ENCODE data around the gene KLHDC9. TPM values are rescaled to one million over a fixed set of nuclear protein-coding genes. Genes with fewer than 3 reads are reported as not detected.
A peak's percentile ranks its signal among the peaks of the same experiment; 100 is the strongest.
"Not testable (repeated sequence)": the region's sequence is repeated elsewhere in the genome, so short reads cannot be mapped to it uniquely, and the experiment has no call there.

The KLHDC9 gene, protein sequence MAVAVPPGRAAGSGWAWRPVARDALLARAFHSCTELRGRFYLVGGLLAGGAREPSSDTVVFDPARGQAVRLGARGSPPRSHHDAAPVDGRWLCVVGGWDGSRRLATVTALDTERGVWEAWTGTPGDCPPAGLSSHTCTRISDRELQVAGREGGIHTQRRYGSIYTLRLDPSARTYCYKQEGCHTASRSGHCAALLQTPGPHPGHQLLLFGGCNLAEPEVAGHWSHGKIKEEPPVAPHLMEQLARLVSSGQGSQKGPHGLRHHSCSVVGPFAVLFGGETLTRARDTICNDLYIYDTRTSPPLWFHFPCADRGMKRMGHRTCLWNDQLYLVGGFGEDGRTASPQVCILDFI
- 4.4 TPM for polyA plus RNA-seq (2013, experiment 1 of 2)
- 6.5 TPM for polyA plus RNA-seq (2013, experiment 2 of 2)

DNA sequence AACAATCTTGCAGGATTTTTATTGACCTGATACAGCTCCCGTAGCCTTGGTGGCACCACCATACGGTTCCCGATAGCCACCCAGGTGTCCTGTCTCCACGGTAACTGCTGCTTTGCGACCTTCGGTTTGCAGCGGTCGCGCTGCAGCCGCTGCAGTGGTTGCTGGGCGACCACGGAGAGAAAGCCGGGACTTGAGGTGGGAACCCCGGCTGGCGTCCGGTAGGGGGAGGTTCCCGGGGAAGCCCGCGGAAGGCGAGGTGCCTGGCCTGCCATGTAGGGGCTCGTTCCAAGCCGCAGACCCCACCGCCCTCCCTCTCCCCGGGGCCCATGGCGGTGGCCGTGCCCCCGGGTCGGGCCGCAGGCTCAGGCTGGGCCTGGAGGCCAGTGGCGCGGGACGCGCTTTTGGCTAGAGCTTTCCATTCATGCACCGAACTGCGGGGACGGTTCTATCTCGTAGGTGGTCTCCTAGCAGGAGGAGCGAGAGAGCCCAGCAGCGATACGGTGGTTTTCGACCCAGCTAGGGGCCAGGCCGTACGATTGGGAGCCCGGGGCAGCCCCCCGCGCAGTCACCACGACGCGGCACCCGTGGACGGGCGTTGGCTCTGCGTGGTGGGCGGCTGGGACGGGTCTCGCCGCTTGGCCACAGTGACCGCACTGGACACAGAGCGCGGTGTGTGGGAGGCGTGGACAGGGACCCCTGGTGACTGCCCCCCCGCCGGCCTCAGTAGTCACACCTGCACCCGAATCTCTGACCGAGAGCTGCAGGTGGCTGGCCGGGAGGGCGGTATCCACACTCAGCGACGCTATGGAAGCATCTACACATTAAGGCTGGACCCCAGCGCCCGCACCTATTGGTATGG, at the start of gene KLHDC9:
TSS of gene KLHDC9 (plus strand) at position 152 of the 859 bp plus-strand sequence. CDS start at position 327, 175 bp downstream.
- Histone ChIP-seq H3K27ac (ENCODE audit: low read depth, low read length) (peak within 1 kb of the TSS; percentile 17; the same call in 1 of the 2 replicates), H3K4me1 (ENCODE audit: insufficient read depth, low read length) (no peaks in the 10 kb centered on the region), H3K4me3 (ENCODE audit: low read length) (peak within 1 kb of the TSS; percentile 73), H3K27me3 (ENCODE audit: insufficient read depth, low read length) (no peaks in the 10 kb centered on the region), H3K36me3 (ENCODE audit: insufficient read depth, low read length) (peaks cover 25% of the 10 kb centered on the region), H3K9ac (ENCODE audit: low read depth, low read length) (peak within 1 kb of the TSS; percentile 71), H3K9me3 (ENCODE audit: insufficient read depth, low read depth, low read length) (no peaks in the 10 kb centered on the region)
- 3% methylated on average over 71 of the region's 71 CpGs for WGBS

GRCh38 chr1:161048949-161049722, 49.0 kb upstream of the KLHDC9 start:
- H3K4me3 ChIP-seq (ENCODE audit: low read length) = no peak overlapping the region
- H3K9me3 ChIP-seq (ENCODE audit: insufficient read depth, low read depth, low read length) = 0 out of 2 replicates have a peak, but pooled peaks cover 7% of the 10 kb centered on the region
- peaks cover 13% of the 10 kb centered on the region for H3K27me3 ChIP-seq (ENCODE audit: insufficient read depth, low read length)
- 0 out of 2 replicates have a peak, but pooled peaks cover 7% of the 10 kb centered on the region for H3K4me1 ChIP-seq (ENCODE audit: insufficient read depth, low read length)
- H3K9ac ChIP-seq (ENCODE audit: low read depth, low read length) = no peak overlapping the region
- H3K27ac ChIP-seq (ENCODE audit: low read depth, low read length) = no peak overlapping the region
- 92% methylated on average over 5 of the region's 5 CpGs for WGBS
- no peaks in the 10 kb centered on the region for H3K36me3 ChIP-seq (ENCODE audit: insufficient read depth, low read length)

GRCh38 chr1:161051219-161051618, 46.9 kb upstream of the KLHDC9 start:
- Histone ChIP-seq H3K36me3 (ENCODE audit: insufficient read depth, low read length) (no peaks in the 10 kb centered on the region), H3K27me3 (ENCODE audit: insufficient read depth, low read length) (peaks cover 13% of the 10 kb centered on the region), H3K9me3 (ENCODE audit: insufficient read depth, low read depth, low read length) (0 out of 2 replicates have a peak, but pooled peaks cover 7% of the 10 kb centered on the region), H3K4me1 (ENCODE audit: insufficient read depth, low read length) (no peaks in the 10 kb centered on the region), H3K4me3 (ENCODE audit: low read length) (no peak overlapping the region), H3K9ac (ENCODE audit: low read depth, low read length) (no peak overlapping the region), H3K27ac (ENCODE audit: low read depth, low read length) (no peak overlapping the region)
- 92% methylated on average over 10 of the region's 10 CpGs for WGBS

GRCh38 chr1:161052899-161053298, 45.3 kb upstream of the KLHDC9 start:
- Histone ChIP-seq H3K36me3 (ENCODE audit: insufficient read depth, low read length) (no peaks in the 10 kb centered on the region), H3K4me3 (ENCODE audit: low read length) (no peak overlapping the region), H3K27ac (ENCODE audit: low read depth, low read length) (no peak overlapping the region), H3K9ac (ENCODE audit: low read depth, low read length) (no peak overlapping the region), H3K27me3 (ENCODE audit: insufficient read depth, low read length) (peaks cover 8% of the 10 kb centered on the region), H3K9me3 (ENCODE audit: insufficient read depth, low read depth, low read length) (no peaks in the 10 kb centered on the region), H3K4me1 (ENCODE audit: insufficient read depth, low read length) (no peaks in the 10 kb centered on the region)
- 85% methylated on average over 3 of the region's 3 CpGs for WGBS

- 91% methylated on average over 4 of the region's 4 CpGs for WGBS
- no peaks in the 10 kb centered on the region for H3K4me1 ChIP-seq (ENCODE audit: insufficient read depth, low read length)
- no peaks in the 10 kb centered on the region for H3K36me3 ChIP-seq (ENCODE audit: insufficient read depth, low read length)
- no peak overlapping the region for H3K27ac ChIP-seq (ENCODE audit: low read depth, low read length)
- H3K27me3 ChIP-seq (ENCODE audit: insufficient read depth, low read length) = no peaks in the 10 kb centered on the region
- H3K9me3 ChIP-seq (ENCODE audit: insufficient read depth, low read depth, low read length) = no peaks in the 10 kb centered on the region
- no peak overlapping the region for H3K9ac ChIP-seq (ENCODE audit: low read depth, low read length)
- no peak overlapping the region for H3K4me3 ChIP-seq (ENCODE audit: low read length)
Measured at GRCh38 chr1:161054232-161054631, 43.9 kb upstream of the KLHDC9 start.

- WGBS = 93% methylated on average over 7 of the region's 7 CpGs
- Histone ChIP-seq H3K9ac (ENCODE audit: low read depth, low read length) (no peak overlapping the region), H3K4me3 (ENCODE audit: low read length) (no peak overlapping the region), H3K36me3 (ENCODE audit: insufficient read depth, low read length) (no peaks in the 10 kb centered on the region), H3K27ac (ENCODE audit: low read depth, low read length) (no peak overlapping the region), H3K4me1 (ENCODE audit: insufficient read depth, low read length) (no peaks in the 10 kb centered on the region), H3K9me3 (ENCODE audit: insufficient read depth, low read depth, low read length) (no peaks in the 10 kb centered on the region), H3K27me3 (ENCODE audit: insufficient read depth, low read length) (no peaks in the 10 kb centered on the region)
Measured at GRCh38 chr1:161054805-161055204, 43.4 kb upstream of the KLHDC9 start.

- H3K27me3 ChIP-seq (ENCODE audit: insufficient read depth, low read length) = no peaks in the 10 kb centered on the region
- WGBS = 88% methylated on average over 6 of the region's 6 CpGs
- no peaks in the 10 kb centered on the region for H3K36me3 ChIP-seq (ENCODE audit: insufficient read depth, low read length)
- no peaks in the 10 kb centered on the region for H3K9me3 ChIP-seq (ENCODE audit: insufficient read depth, low read depth, low read length)
- no peak overlapping the region for H3K27ac ChIP-seq (ENCODE audit: low read depth, low read length)
- peaks cover 4% of the 10 kb centered on the region; the same call in 1 of the 2 replicates for H3K4me1 ChIP-seq (ENCODE audit: insufficient read depth, low read length)
- no peak overlapping the region for H3K4me3 ChIP-seq (ENCODE audit: low read length)
- no peak overlapping the region for H3K9ac ChIP-seq (ENCODE audit: low read depth, low read length)
Measured at GRCh38 chr1:161059293-161059692, 38.9 kb upstream of the KLHDC9 start.

- Histone ChIP-seq H3K27me3 (ENCODE audit: insufficient read depth, low read length) (no peaks in the 10 kb centered on the region), H3K9me3 (ENCODE audit: insufficient read depth, low read depth, low read length) (no peaks in the 10 kb centered on the region), H3K9ac (ENCODE audit: low read depth, low read length) (no peak overlapping the region), H3K4me1 (ENCODE audit: insufficient read depth, low read length) (peaks cover 5% of the 10 kb centered on the region; the same call in 1 of the 2 replicates), H3K27ac (ENCODE audit: low read depth, low read length) (no peak overlapping the region), H3K36me3 (ENCODE audit: insufficient read depth, low read length) (no peaks in the 10 kb centered on the region), H3K4me3 (ENCODE audit: low read length) (no peak overlapping the region)
- 100% methylated on average over 4 of the region's 4 CpGs for WGBS
Measured at GRCh38 chr1:161061419-161061818, 36.7 kb upstream of the KLHDC9 start.

GRCh38 chr1:161063936-161064335, 34.2 kb upstream of the KLHDC9 start:
- not testable (repeated sequence) for H3K27ac ChIP-seq (ENCODE audit: low read depth, low read length); H3K27me3 ChIP-seq (ENCODE audit: insufficient read depth, low read length); H3K4me3 ChIP-seq (ENCODE audit: low read length); H3K9ac ChIP-seq (ENCODE audit: low read depth, low read length); H3K36me3 ChIP-seq (ENCODE audit: insufficient read depth, low read length); H3K4me1 ChIP-seq (ENCODE audit: insufficient read depth, low read length); H3K9me3 ChIP-seq (ENCODE audit: insufficient read depth, low read depth, low read length)
- WGBS = 57% methylated on average over 6 of the region's 6 CpGs

DNA sequence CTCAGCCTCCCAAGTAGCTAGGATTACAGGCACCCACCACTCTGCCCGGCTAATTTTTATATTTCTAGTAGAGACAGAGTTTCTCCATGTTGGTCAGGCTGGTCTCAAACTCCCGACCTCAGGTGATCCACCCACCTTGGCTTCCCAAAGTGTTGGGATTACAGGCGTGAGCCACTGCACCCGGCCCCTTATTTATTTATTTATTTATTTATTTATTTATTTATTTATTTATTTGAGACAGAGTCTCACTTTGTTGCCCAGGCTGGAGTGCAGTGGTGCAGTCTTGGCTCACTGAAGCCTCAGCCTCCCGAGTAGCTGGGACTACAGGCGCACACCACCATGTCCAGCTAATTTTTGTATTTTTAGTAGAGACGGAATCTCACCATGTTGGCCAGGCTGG, 32.5 kb upstream of the KLHDC9 start:
- H3K4me1 ChIP-seq (ENCODE audit: insufficient read depth, low read length); H3K27ac ChIP-seq (ENCODE audit: low read depth, low read length): not testable (repeated sequence)
- 94% methylated on average over 5 of the region's 7 CpGs for WGBS

More for the DNA sequence above, 32.5 kb upstream of the KLHDC9 start:
- H3K27me3 ChIP-seq (ENCODE audit: insufficient read depth, low read length); H3K36me3 ChIP-seq (ENCODE audit: insufficient read depth, low read length); H3K9me3 ChIP-seq (ENCODE audit: insufficient read depth, low read depth, low read length); H3K4me3 ChIP-seq (ENCODE audit: low read length); H3K9ac ChIP-seq (ENCODE audit: low read depth, low read length): not testable (repeated sequence)

Data from HUES64 (cell line).